ENCODE results near the gene SEMA4B. TPM values are rescaled to one million over a fixed set of nuclear protein-coding genes. Genes with fewer than 3 reads are reported as not detected.
"Not testable (repeated sequence)": the region's sequence is repeated elsewhere in the genome, so short reads cannot be mapped to it uniquely, and the experiment has no call there.

Gene SEMA4B
- polyA plus RNA-seq, 1 experiment: 13.5 TPM

DNA sequence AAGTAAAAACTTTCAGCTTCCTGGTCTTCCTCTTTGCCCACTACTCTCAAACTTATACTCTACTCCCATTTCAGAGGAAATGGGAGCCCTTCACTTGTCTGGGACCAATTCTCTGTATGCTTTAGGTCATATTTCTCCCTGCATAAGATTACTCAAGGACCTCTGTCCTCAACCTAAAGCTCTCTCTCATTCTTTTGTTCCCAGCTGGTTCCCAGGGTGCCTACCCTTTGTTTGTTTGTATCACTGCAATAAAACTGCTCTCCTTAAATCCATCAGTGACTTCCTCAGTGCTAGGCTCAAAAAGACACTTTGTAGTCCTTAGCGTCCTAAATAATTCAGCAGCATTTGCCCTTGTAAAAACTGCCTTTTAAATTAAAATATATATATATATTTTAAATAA lies 67.3 kb downstream of the SEMA4B start:
- POLR2A ChIA-PET: interaction anchor here (0.7 to 1.5 kb wide), 2 partner anchors 9 to 10 kb away, joined by 5 to 6 read pairs; no protein-coding TSS in a partner anchor
- H3K9me3 ChIP-seq (ENCODE audit: control insufficient read depth, insufficient read depth, low read length): peaks cover 5% of the 10 kb centered on the region; the same call in 1 of the 2 replicates
- no peak for TF ChIP-seq CTCF (IDR thresholded peaks at IDR 0.05; ENCODE audit: low read depth, low read length)
- no peak overlapping the region for H3K27ac ChIP-seq (ENCODE audit: low read depth, low read length)
- H3K27me3 ChIP-seq (ENCODE audit: control insufficient read depth, insufficient read depth, low read length): no peaks in the 10 kb centered on the region
- H3K4me3 ChIP-seq (ENCODE audit: low read depth, low read length): no peak overlapping the region
- DNase-seq (ENCODE audit: low read depth, low spot score): no peak
- CTCF ChIA-PET: interaction anchor here (0.7 to 1.4 kb wide), 2 partner anchors 52 to 73 kb away, joined by 3 to 8 read pairs; no protein-coding TSS in a partner anchor

DNA sequence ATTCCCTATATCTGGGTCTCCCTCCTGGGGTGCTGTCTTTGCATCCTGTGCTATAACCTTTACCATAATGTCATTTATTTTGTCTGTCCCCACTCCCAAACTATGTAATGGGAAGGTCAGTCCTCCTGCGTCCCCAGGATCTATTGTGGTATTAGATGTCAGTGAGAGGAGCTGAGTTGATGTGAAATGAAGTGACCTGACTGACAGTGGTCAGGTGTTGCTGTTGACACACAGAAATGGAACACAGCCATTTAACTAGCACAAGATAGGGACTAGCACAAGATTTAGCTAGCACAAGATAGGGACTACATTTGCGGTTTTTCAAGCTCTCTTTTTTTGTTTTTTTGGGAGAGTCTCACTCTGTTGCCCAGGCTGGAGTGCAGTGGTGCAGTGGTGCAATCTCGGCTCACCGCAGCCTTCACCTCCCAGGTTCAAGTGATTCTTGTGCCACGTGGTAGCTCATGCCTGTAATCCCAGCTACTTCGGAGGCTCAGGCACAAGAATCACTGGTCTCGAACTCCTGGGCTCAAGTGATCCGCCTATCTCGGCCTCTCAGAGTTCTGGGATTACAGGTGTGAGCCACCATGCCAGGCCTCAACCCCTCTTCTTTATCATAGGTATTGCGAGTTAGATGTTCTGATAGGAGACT lies 69.5 kb downstream of the SEMA4B start:
- ChIA-PET CTCF (interaction anchor here (1.3 to 2.2 kb wide), 2 partner anchors 23 to 32 kb away, joined by 3 to 9 read pairs; no protein-coding TSS in a partner anchor), POLR2A (no interaction called here)
- Histone ChIP-seq H3K4me3 (ENCODE audit: low read depth, low read length) (no peak overlapping the region), H3K27ac (ENCODE audit: low read depth, low read length) (no peak overlapping the region), H3K27me3 (ENCODE audit: control insufficient read depth, insufficient read depth, low read length) (no peaks in the 10 kb centered on the region), H3K9me3 (ENCODE audit: control insufficient read depth, insufficient read depth, low read length) (peaks cover 9% of the 10 kb centered on the region; the same call in 1 of the 2 replicates)
- TF ChIP-seq CTCF (IDR thresholded peaks at IDR 0.05; ENCODE audit: low read depth, low read length): no peak
- DNase-seq (ENCODE audit: low read depth, low spot score): no peak

DNA sequence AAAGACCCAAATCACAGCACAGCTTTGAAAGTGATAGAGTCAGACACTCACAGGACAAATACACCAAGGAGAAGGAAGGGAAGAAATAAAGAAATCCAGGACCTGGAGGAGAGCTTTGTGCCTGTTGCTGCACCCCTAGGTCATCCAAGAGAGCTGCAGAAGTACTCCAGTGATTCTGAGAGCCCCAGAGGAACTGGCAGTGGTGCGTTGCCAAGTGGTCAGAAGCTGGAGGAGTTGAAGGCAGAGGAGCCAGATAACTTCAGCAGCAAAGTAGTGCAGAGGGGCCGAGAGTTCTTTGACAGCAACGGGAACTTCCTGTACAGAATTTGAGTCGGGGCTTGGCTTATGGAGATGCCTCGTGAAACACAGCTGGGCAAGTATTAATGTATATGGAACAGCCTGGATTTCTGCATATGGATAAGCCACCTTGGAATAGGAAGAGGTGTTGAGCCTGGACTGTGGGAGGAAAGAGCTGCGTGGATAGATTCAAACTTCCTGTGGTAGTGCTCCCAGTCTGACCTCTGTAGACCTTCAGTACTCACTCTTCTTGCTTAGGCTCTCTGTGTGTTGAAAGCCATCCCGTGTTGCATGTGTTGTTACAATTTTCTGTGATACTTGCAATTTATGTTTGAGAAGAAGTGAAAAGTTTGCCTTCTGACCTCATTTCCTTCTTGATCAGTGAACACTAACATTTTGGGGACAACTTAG lies 70.5 kb downstream of the SEMA4B start:
- TF ChIP-seq CTCF (IDR thresholded peaks at IDR 0.05; ENCODE audit: low read depth, low read length): no peak
- H3K9me3 ChIP-seq (ENCODE audit: control insufficient read depth, insufficient read depth, low read length): peaks cover 6% of the 10 kb centered on the region; the same call in 1 of the 2 replicates
- CTCF ChIA-PET: interaction anchor here (2.2 kb wide), 1 partner anchor 22 kb away, joined by 9 read pairs; no protein-coding TSS in a partner anchor
- no peak for DNase-seq (ENCODE audit: low read depth, low spot score)
- no peak overlapping the region for H3K27ac ChIP-seq (ENCODE audit: low read depth, low read length)
- no peaks in the 10 kb centered on the region for H3K27me3 ChIP-seq (ENCODE audit: control insufficient read depth, insufficient read depth, low read length)
- POLR2A ChIA-PET: no interaction called here
- H3K4me3 ChIP-seq (ENCODE audit: low read depth, low read length): no peak overlapping the region

- DNase-seq (ENCODE audit: low read depth, low spot score); H3K4me3 ChIP-seq (ENCODE audit: low read depth, low read length); H3K27ac ChIP-seq (ENCODE audit: low read depth, low read length); H3K9me3 ChIP-seq (ENCODE audit: control insufficient read depth, insufficient read depth, low read length); H3K27me3 ChIP-seq (ENCODE audit: control insufficient read depth, insufficient read depth, low read length): not testable (repeated sequence)
- POLR2A ChIA-PET: interaction anchor here (1.3 kb wide), 1 partner anchor 10 kb away, joined by 5 read pairs; no protein-coding TSS in a partner anchor
- CTCF ChIA-PET: interaction anchor here (1.0 kb wide), 1 partner anchor 15 kb away, joined by 5 read pairs; no protein-coding TSS in a partner anchor
These were observed 77.3 kb downstream of the SEMA4B start for GRCh38 chr15:90278467-90278866.

Small RNA genes within 50 kb of the gene (small RNA-seq; reads per million reads assigned to genes)
- not detected for gene RN7SL346P (ENCODE audit: insufficient read length, low read depth)

Other genes starting within 250 kb of the SEMA4B start
- 2.2 and 3.8 TPM in 2 replicates for gene ZNF710, start 200.0 kb upstream of the SEMA4B start, polyA plus RNA-seq (2011; rRNA removed)
- 84.2 and 108 TPM in 2 replicates for gene IDH2, start 98.9 kb upstream of the SEMA4B start, polyA plus RNA-seq (2011; rRNA removed)
- 40.4 and 55.3 TPM in 2 replicates for gene CIB1, start 32.6 kb downstream of the SEMA4B start, polyA plus RNA-seq (2011; rRNA removed)
- 2.7 and 2.8 TPM in 2 replicates for gene GDPGP1, start 32.9 kb downstream of the SEMA4B start, polyA plus RNA-seq (2011; rRNA removed)
- gene TTLL13, start 48.2 kb downstream of the SEMA4B start, polyA plus RNA-seq (2011; rRNA removed): 0.04 and 0.07 TPM in 2 replicates
- gene NGRN, start 64.3 kb downstream of the SEMA4B start, polyA plus RNA-seq (2011; rRNA removed): 77.6 and 81.8 TPM in 2 replicates
- 1.1 and 2.3 TPM in 2 replicates for gene ZNF774, start 151.0 kb downstream of the SEMA4B start, polyA plus RNA-seq (2011; rRNA removed)
- gene IQGAP1, start 186.9 kb downstream of the SEMA4B start, polyA plus RNA-seq (2011; rRNA removed): 141 and 170 TPM in 2 replicates